ENCODE data around the gene RNASEL.
"Not testable (repeated sequence)": the region's sequence is repeated elsewhere in the genome, so short reads cannot be mapped to it uniquely, and the experiment has no call there.

RNASEL gene

GRCh38 chr1:182588500-182589396, at the start of gene RNASEL:
RNASEL (minus strand) TSS chr1:182589256; CDS start chr1:182586806, 2,450 bp downstream.
- peak in 1 of 2 experiments; percentile 48 for DNase-seq

- no peak for DNase-seq
Observed at GRCh38 chr1:182637769-182638168, 48.7 kb upstream of the RNASEL start.

- DNase-seq: peak in 1 of 2 experiments; percentile 24
Observed at GRCh38 chr1:182635871-182636270, 46.8 kb upstream of the RNASEL start.

- DNase-seq: peak; percentile 87 to 95
Observed at GRCh38 chr1:182634306-182635072, 45.4 kb upstream of the RNASEL start.

- peak; percentile 97 to 98 for DNase-seq
Observed at GRCh38 chr1:182633657-182634281, 44.7 kb upstream of the RNASEL start.

GRCh38 chr1:182633031-182633430, 44.0 kb upstream of the RNASEL start:
- no peak for DNase-seq

GRCh38 chr1:182632441-182632857, 43.4 kb upstream of the RNASEL start:
- DNase-seq: not testable (repeated sequence)

GRCh38 chr1:182631954-182632353, 42.9 kb upstream of the RNASEL start:
- no peak for DNase-seq

- no peak for DNase-seq
Observed at GRCh38 chr1:182631053-182631677, 42.1 kb upstream of the RNASEL start.

GRCh38 chr1:182630586-182630985, 41.5 kb upstream of the RNASEL start:
- DNase-seq: no peak

- DNase-seq: no peak
Observed at GRCh38 chr1:182629499-182630096, 40.5 kb upstream of the RNASEL start.

GRCh38 chr1:182629080-182629479, 40.0 kb upstream of the RNASEL start:
- no peak for DNase-seq

GRCh38 chr1:182628657-182629056, 39.6 kb upstream of the RNASEL start:
- DNase-seq: no peak

GRCh38 chr1:182627622-182628021, 38.6 kb upstream of the RNASEL start:
- DNase-seq: no peak

GRCh38 chr1:182626527-182626926, 37.5 kb upstream of the RNASEL start:
- DNase-seq: no peak

GRCh38 chr1:182625719-182626504, 36.9 kb upstream of the RNASEL start:
- no peak for DNase-seq

- no peak for DNase-seq
Observed at GRCh38 chr1:182625024-182625423, 36.0 kb upstream of the RNASEL start.

- DNase-seq: no peak
Observed at GRCh38 chr1:182624577-182624976, 35.5 kb upstream of the RNASEL start.

GRCh38 chr1:182622901-182623528, 34.0 kb upstream of the RNASEL start:
- no peak for DNase-seq

GRCh38 chr1:182621906-182622305, 32.9 kb upstream of the RNASEL start:
- DNase-seq: no peak
